Spinal cord (tissue), 10 donors: ENCODE results near the gene CDK13. TPM values are rescaled to one million over a fixed set of nuclear protein-coding genes. Genes with fewer than 3 reads are reported as not detected.

Source experiments
- DNase-seq, 6 donors: peaks; one replicate each; pipeline versions ENCODE4 v3.0.0 to v3.0.0-alpha.2; 2013 to 2015; ENCODE audit warnings: low spot score in 6 of 6, low read depth in 4 of 6
- H3K27ac ChIP-seq: one replicate; pipeline ENCODE4 v1.5.1; 2013; ENCODE audit warnings: low read depth, low read length, control low read depth
- H3K27me3 ChIP-seq: one replicate; pipeline ENCODE4 v1.6.1; 2013; ENCODE audit warnings: low read length; ENCODE audit not compliant: control insufficient read depth, insufficient read depth
- H3K36me3 ChIP-seq: one replicate; pipeline ENCODE4 v1.6.1; 2013; ENCODE audit warnings: low read length; ENCODE audit not compliant: control insufficient read depth, insufficient read depth
- H3K4me1 ChIP-seq: one replicate; pipeline ENCODE4 v1.6.1; 2013; ENCODE audit warnings: low read length; ENCODE audit not compliant: control insufficient read depth, insufficient read depth
- H3K4me3 ChIP-seq: one replicate; pipeline ENCODE4 v1.5.1; 2013; ENCODE audit warnings: low read depth, low read length, control low read depth
- H3K9me3 ChIP-seq: one replicate; pipeline ENCODE4 v1.6.1; 2013; ENCODE audit warnings: low read length; ENCODE audit not compliant: control insufficient read depth, insufficient read depth
- WGBS: methylation state at CpG from one replicate; pipeline ENCODE4 v1.1.5; 2013; ENCODE audit warnings: missing lambda C conversion rate; ENCODE audit not compliant: insufficient coverage; 5-methylcytosine and 5-hydroxymethylcytosine counted together
- polyA plus RNA-seq, 2 donors: library from polyadenylated mRNA; unstranded; fragments of 120-200 nt; gene quantifications; one replicate each; pipeline ENCODE4 v1.2.1, GENCODE V29; 2013; ENCODE audit not compliant: insufficient read length in 2 of 2
- total RNA-seq, 2 donors: library from RNA; depleted of rRNA in 1 of 2; stranded (reverse); fragments of 120-200 nt in 1 of 2; fragments of >200 nt in 1 of 2; gene quantifications; one replicate each; pipeline versions ENCODE4 v1.2.3 to v1.2.4, GENCODE V29; 2013 to 2014
- donor health status: healthy.

The CDK13 gene
- total and polyA plus RNA-seq, 4 donors: 43.9 to 94.7 (median 58.1) TPM

- no peaks in the 10 kb centered on the region for H3K4me1 ChIP-seq
These were observed 8.0 kb downstream of the CDK13 start for GRCh38 chr7:39958038-39958437.

GRCh38 chr7:39967406-39968161 is 17.5 kb downstream of the CDK13 start:
- no CpG with 5 or more reads among the region's 2 CpGs for WGBS
- H3K4me3 ChIP-seq: no peak overlapping the region
- no peak overlapping the region for H3K27ac ChIP-seq
- no peaks in the 10 kb centered on the region for H3K4me1 ChIP-seq
- DNase-seq: no peak
- no peaks in the 10 kb centered on the region for H3K9me3 ChIP-seq
- H3K36me3 ChIP-seq: no peaks in the 10 kb centered on the region
- no peaks in the 10 kb centered on the region for H3K27me3 ChIP-seq

More at GRCh38 chr7:39958038-39958437, 8.0 kb downstream of the CDK13 start:
- no CpG with 5 or more reads among the region's 3 CpGs for WGBS
- Histone ChIP-seq H3K27ac (no peak overlapping the region), H3K4me3 (no peak overlapping the region), H3K9me3 (no peaks in the 10 kb centered on the region), H3K36me3 (no peaks in the 10 kb centered on the region), H3K27me3 (no peaks in the 10 kb centered on the region)
- DNase-seq: no peak

GRCh38 chr7:39969431-39969830 is 19.4 kb downstream of the CDK13 start:
- DNase-seq: no peak

GRCh38 chr7:39971924-39972323 is 21.9 kb downstream of the CDK13 start:
- WGBS: no CpG with 5 or more reads among the region's 3 CpGs
- Histone ChIP-seq H3K4me1 (no peaks in the 10 kb centered on the region), H3K9me3 (no peaks in the 10 kb centered on the region), H3K27me3 (no peaks in the 10 kb centered on the region), H3K27ac (no peak overlapping the region), H3K36me3 (no peaks in the 10 kb centered on the region), H3K4me3 (no peak overlapping the region)
- DNase-seq: no peak

More at GRCh38 chr7:39969431-39969830, 19.4 kb downstream of the CDK13 start:
- Histone ChIP-seq H3K36me3 (no peaks in the 10 kb centered on the region), H3K4me3 (no peak overlapping the region), H3K9me3 (no peaks in the 10 kb centered on the region), H3K27ac (no peak overlapping the region), H3K4me1 (no peaks in the 10 kb centered on the region), H3K27me3 (no peaks in the 10 kb centered on the region)
- WGBS: no CpG with 5 or more reads among the region's 1 CpG

GRCh38 chr7:39973801-39974200 is 23.7 kb downstream of the CDK13 start:
- DNase-seq: peak in 1 of 6 donors; percentile 44
- H3K27ac ChIP-seq: no peak overlapping the region
- no peaks in the 10 kb centered on the region for H3K36me3 ChIP-seq
- H3K4me3 ChIP-seq: no peak overlapping the region
- H3K4me1 ChIP-seq: no peaks in the 10 kb centered on the region
- WGBS: no CpG with 5 or more reads among the region's 2 CpGs
- no peaks in the 10 kb centered on the region for H3K27me3 ChIP-seq
- no peaks in the 10 kb centered on the region for H3K9me3 ChIP-seq

GRCh38 chr7:39978230-39978934 is 28.3 kb downstream of the CDK13 start:
- 43% methylated on average over 1 of the region's 3 CpGs for WGBS
- H3K9me3 ChIP-seq: no peaks in the 10 kb centered on the region

GRCh38 chr7:39979406-39980073 is 29.5 kb downstream of the CDK13 start:
- H3K27me3 ChIP-seq: no peaks in the 10 kb centered on the region
- no peak overlapping the region for H3K4me3 ChIP-seq
- H3K36me3 ChIP-seq: no peaks in the 10 kb centered on the region
- no peaks in the 10 kb centered on the region for H3K4me1 ChIP-seq
- WGBS: 90% methylated on average over 4 of the region's 8 CpGs
- H3K9me3 ChIP-seq: no peaks in the 10 kb centered on the region
- DNase-seq: no peak
- no peak overlapping the region for H3K27ac ChIP-seq

More at GRCh38 chr7:39978230-39978934, 28.3 kb downstream of the CDK13 start:
- Histone ChIP-seq H3K36me3 (no peaks in the 10 kb centered on the region), H3K4me1 (no peaks in the 10 kb centered on the region), H3K4me3 (no peak overlapping the region), H3K27me3 (no peaks in the 10 kb centered on the region), H3K27ac (no peak overlapping the region)
- no peak for DNase-seq

- H3K9me3 ChIP-seq: no peaks in the 10 kb centered on the region
- H3K36me3 ChIP-seq: no peaks in the 10 kb centered on the region
- H3K4me1 ChIP-seq: peaks cover 3% of the 10 kb centered on the region
- H3K27ac ChIP-seq: no peak overlapping the region
- peak in 1 of 6 donors; percentile 23 for DNase-seq
- WGBS: 71% methylated on average over 2 of the region's 4 CpGs
- H3K4me3 ChIP-seq: no peak overlapping the region
- no peaks in the 10 kb centered on the region for H3K27me3 ChIP-seq
These were observed 35.4 kb downstream of the CDK13 start for GRCh38 chr7:39985398-39985918.

GRCh38 chr7:39987641-39988347 is 37.7 kb downstream of the CDK13 start:
- Histone ChIP-seq H3K36me3 (peaks cover 2% of the 10 kb centered on the region), H3K4me1 (peaks cover 3% of the 10 kb centered on the region), H3K9me3 (no peaks in the 10 kb centered on the region), H3K4me3 (no peak overlapping the region), H3K27me3 (no peaks in the 10 kb centered on the region), H3K27ac (no peak overlapping the region)
- 14% methylated on average over 5 of the region's 9 CpGs for WGBS
- DNase-seq: peak in 3 of 6 donors; percentile 9 to 70 (median 41)
